Heart left ventricle (tissue), 16 donors: ENCODE measurements around the gene MCF2L. TPM values are rescaled to one million over a fixed set of nuclear protein-coding genes. Genes with fewer than 3 reads are reported as not detected.

ENCODE experiments used
- ATAC-seq, 4 donors: fragments of 200-7000 bp; cut with Tn5 transposase; one replicate each; pipeline ENCODE4 v1.9.1; 2020 to 2022; ENCODE audit warnings: moderate library complexity in 4 of 4, mild to moderate bottlenecking in 3 of 4, moderate number of reproducible peaks in 1 of 4
- DNase-seq, 5 donors: peaks; one replicate each; pipeline ENCODE4 v3.0.0-alpha.2; 2020
- H3K27ac ChIP-seq, 12 donors: fragments of 200-600 bp; sonication (generic) in 4 of 12; one replicate each; pipeline versions ENCODE4 v1.5.0 to v1.8.0; 2016 to 2022; ENCODE audit warnings: mild to moderate bottlenecking in 2 of 12
- H3K27me3 ChIP-seq, 9 donors: fragments of 200-600 bp; sonication (generic) in 2 of 9; one replicate each; pipeline versions ENCODE4 v1.5.1 to v1.8.0; 2016 to 2022; ENCODE audit warnings: mild to moderate bottlenecking in 3 of 9
- H3K36me3 ChIP-seq, 9 donors: fragments of 200-600 bp; sonication (generic) in 2 of 9; one replicate each; pipeline versions ENCODE4 v1.5.0 to v1.8.0; 2018 to 2022; ENCODE audit warnings: mild to moderate bottlenecking in 2 of 9
- H3K4me1 ChIP-seq, 12 donors: fragments of 200-600 bp; sonication (generic) in 4 of 12; one replicate each; pipeline versions ENCODE4 v1.5.0 to v1.8.0; 2016 to 2022; ENCODE audit warnings: mild to moderate bottlenecking in 3 of 12
- H3K4me3 ChIP-seq, 12 donors: fragments of 200-600 bp; sonication (generic) in 4 of 12; one replicate each; pipeline versions ENCODE4 v1.5.0 to v1.8.0; 2017 to 2022; ENCODE audit warnings: mild to moderate bottlenecking in 9 of 12, moderate library complexity in 4 of 12
- H3K9me3 ChIP-seq, 12 donors: fragments of 200-600 bp; sonication (generic) in 4 of 12; one replicate each; pipeline versions ENCODE4 v1.5.0 to v1.8.0; 2016 to 2022; ENCODE audit warnings: mild to moderate bottlenecking in 1 of 12
- POLR2A ChIP-seq, 2 donors: fragments of 450-650 bp; IDR thresholded peaks; one replicate each; pipeline ENCODE4 v1.6.1; 2017; ENCODE audit warnings: antibody characterized with exemption in 2 of 2, mild to moderate bottlenecking in 2 of 2, moderate library complexity in 2 of 2
- WGBS, 4 donors: extraction: QIAGEN DNeasy Blood & Tissue Kit in 2 of 4; methylation state at CpG; one replicate each; pipeline versions ENCODE4 v1.1.5 to v1.1.7; 2013 to 2018; 5-methylcytosine and 5-hydroxymethylcytosine counted together
- intact Hi-C, 10 donors: fragments of 100-400 bp; cut with DNase I; formaldehyde crosslinking; loops; one replicate each; pipeline versions ENCODE4 v1.11.1 to v1.14.2; 2022
- polyA plus RNA-seq, 2 donors: library from polyadenylated mRNA; stranded (reverse); fragments of 200-250 nt; gene quantifications; one replicate each; pipeline ENCODE4 v1.2.3, GENCODE V29; 2013
- total RNA-seq, 9 donors: library from RNA; depleted of rRNA in 2 of 9; stranded (reverse); fragments of >200 nt in 2 of 9; fragmentation: NEBNext Ultra II Directional in 3 of 9; extraction: Animal tissue kit (Norgen Biotek cat#: 25700) in 3 of 9; gene quantifications; one replicate each; pipeline versions ENCODE4 v1.1.0 to v1.2.4, GENCODE V29; 2016 to 2023
- TF ChIP-seq, protein P1 (sequence below), 12 donors: fragments of 200-600 bp; sonication (generic) in 4 of 12; IDR thresholded peaks; one replicate each; pipeline versions ENCODE4 v1.5.0 to v1.8.0; 2018 to 2022; ENCODE audit warnings: antibody characterized with exemption in 12 of 12, mild to moderate bottlenecking in 5 of 12
- donor health status: ischemic (EF 13 %, LVEDD 7.1; RV severe dilation, severe dysfunction).
- donor health status: healthy with polysubstance abuse.
- donor health status: DM: no; HTN: yes; CAD: no.
- donor health status: DM: no; HTN: no; CAD: no.
- donor health status: ischemic (EF 25% LVEDD 6.9; RV normal size, moderate dysfunction).
- donor health status: ischemic (EF 25% LVEDD 5.7; RV mildly dilated, moderate dysfunction).
- donor health status: healthy.
- donor health status: DM: yes; HTN: yes; CAD: no.
- donor health status: ischemic (EF 35%, LVEDD 5.7; RV mildly dilated, moderate dysfunction).
- donor health status: nonischemic (EF 11% LVEDD 7.7; RV severe dilation, severe dysfunction).
- donor health status: DM: yes; HTN: yes; CAD: no.
- donor health status: PGD.
- donor health status: ischemic (EF 29% LVEDD 5.4; RV normal size, mild dysfunction).
- donor health status: nonischemic (EF 23%, LVEDD 6.1; RV moderate dilation, normal function).

The MCF2L gene
- total and polyA plus RNA-seq, 11 donors, result 26.0 to 61.0 (median 42.7) TPM

DNA sequence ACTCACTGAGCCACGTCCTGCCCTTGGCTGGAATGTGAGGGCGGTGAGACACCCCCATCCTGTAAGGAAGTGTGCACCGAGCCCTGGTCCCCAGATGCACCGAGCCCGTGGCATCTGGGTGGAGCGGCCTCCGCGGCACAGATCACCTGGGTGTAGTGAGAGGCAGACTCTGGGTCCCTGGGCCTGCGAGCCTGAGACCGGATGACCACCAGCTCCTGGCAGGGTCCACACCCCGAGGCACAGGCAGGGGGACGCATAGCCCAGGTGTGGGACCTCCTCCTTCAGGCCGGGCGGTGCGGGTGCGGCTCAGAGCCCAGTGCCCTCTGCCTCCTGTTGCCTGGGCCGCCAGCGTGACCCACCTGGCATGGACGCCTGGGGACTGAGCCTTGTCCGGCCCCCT lies 12.4 kb downstream of the MCF2L start:
- WGBS, 4 donors, result 53 to 68% (median 64%) methylated on average over 8 to 20 of the region's 20 CpGs
- no peaks in the 10 kb centered on the region for H3K9me3 ChIP-seq
- intact Hi-C loops, result loop anchor here in 2 of 10 donors (5.0 kb wide), 1 partner anchor 39 kb away; no protein-coding TSS in a partner anchor
- ATAC-seq, result no peak
- no peak for DNase-seq
- H3K27ac ChIP-seq, result peak overlapping the region; percentile 47 to 96 (median 86)
- TF ChIP-seq POLR2A (IDR thresholded peaks at IDR 0.05), result no peak
- TF ChIP-seq, protein P1, sequence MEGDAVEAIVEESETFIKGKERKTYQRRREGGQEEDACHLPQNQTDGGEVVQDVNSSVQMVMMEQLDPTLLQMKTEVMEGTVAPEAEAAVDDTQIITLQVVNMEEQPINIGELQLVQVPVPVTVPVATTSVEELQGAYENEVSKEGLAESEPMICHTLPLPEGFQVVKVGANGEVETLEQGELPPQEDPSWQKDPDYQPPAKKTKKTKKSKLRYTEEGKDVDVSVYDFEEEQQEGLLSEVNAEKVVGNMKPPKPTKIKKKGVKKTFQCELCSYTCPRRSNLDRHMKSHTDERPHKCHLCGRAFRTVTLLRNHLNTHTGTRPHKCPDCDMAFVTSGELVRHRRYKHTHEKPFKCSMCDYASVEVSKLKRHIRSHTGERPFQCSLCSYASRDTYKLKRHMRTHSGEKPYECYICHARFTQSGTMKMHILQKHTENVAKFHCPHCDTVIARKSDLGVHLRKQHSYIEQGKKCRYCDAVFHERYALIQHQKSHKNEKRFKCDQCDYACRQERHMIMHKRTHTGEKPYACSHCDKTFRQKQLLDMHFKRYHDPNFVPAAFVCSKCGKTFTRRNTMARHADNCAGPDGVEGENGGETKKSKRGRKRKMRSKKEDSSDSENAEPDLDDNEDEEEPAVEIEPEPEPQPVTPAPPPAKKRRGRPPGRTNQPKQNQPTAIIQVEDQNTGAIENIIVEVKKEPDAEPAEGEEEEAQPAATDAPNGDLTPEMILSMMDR (IDR thresholded peaks at IDR 0.05), result no peak
- H3K4me1 ChIP-seq, result peaks cover 4 to 61% (median 16%) of the 10 kb centered on the region in 12 donors
- no peaks in the 10 kb centered on the region for H3K27me3 ChIP-seq
- H3K4me3 ChIP-seq, result peak overlapping the region; percentile 28 to 77 (median 59)
- no peaks in the 10 kb centered on the region for H3K36me3 ChIP-seq

DNA sequence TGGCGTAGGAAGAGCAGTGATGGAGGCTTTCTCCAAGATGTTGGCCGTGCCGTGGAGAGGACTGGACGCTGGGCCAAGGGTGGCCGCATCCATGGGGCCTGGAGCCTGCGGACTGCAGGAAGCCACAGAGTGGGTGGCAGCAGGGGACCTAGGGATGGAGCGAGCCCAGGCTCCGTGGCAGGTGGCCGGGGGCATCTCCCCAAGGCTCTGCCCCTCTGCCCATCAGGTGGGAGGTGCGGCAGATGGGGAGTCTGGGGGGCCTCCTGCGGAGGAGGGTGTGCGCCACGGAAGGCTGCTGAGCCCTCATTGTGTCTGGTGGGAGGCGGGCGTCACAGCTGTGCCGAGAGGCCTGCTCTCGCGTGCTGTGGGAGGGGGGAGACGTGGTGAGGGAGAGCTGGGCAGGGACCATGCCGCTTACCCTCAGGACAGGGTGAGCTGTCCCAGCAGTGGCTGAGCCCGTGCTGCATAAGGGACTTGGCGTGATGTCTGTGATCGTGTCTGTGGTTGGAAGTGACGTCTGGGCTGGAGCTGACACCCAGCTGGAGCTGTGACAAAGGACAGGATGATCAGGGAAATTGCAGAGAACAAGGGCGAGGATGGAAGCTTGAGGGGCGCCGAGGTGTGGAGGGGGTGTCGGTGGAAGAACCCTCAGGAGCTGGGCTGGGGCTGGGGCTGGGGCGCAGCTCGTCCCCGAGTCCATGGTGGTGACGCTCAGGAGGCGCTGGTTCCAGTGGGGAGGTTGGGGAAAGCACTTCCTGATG lies 13.4 kb downstream of the MCF2L start:
- peaks cover 4 to 67% (median 19%) of the 10 kb centered on the region in 12 donors for H3K4me1 ChIP-seq
- DNase-seq, result no peak
- H3K4me3 ChIP-seq, result peak overlapping the region; percentile 18 to 77 (median 59)

DNA sequence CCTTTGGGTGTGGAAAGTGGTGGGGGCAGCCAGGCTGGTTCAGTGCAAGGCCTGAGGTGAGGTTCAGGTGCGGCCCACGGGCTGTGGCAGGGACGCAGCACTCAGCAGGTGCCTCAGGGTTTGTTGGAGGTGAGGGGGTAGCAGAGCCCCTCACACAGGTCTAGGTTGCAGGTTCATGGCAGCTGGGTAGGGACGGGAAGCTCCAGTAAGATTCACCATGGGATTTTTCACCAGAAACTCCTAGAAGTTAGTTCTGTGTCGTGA lies 14.0 kb downstream of the MCF2L start:
- 64 to 80% (median 74%) methylated on average over 3 to 5 of the region's 5 CpGs for WGBS, 4 donors
- Histone ChIP-seq H3K27me3 (no peaks in the 10 kb centered on the region), H3K4me3 (peak overlapping the region in 11 of 12 donors; percentile 18 to 77 (median 61)), H3K4me1 (peaks cover 4 to 65% (median 20%) of the 10 kb centered on the region in 12 donors), H3K36me3 (no peaks in the 10 kb centered on the region), H3K9me3 (no peaks in the 10 kb centered on the region), H3K27ac (peak overlapping the region in 11 of 12 donors; percentile 62 to 96 (median 86))
- intact Hi-C loops, result loop anchor here in 2 of 10 donors (5.0 kb wide), 1 partner anchor 41 kb away; no protein-coding TSS in a partner anchor
- no peak for DNase-seq
- no peak for ATAC-seq
- TF ChIP-seq POLR2A (IDR thresholded peaks at IDR 0.05), result no peak
- TF ChIP-seq, protein P1 (IDR thresholded peaks at IDR 0.05), result no peak

More for the DNA sequence above, 13.4 kb downstream of the MCF2L start:
- Histone ChIP-seq H3K27ac (peak overlapping the region; percentile 55 to 96 (median 86)), H3K27me3 (no peaks in the 10 kb centered on the region), H3K9me3 (no peaks in the 10 kb centered on the region), H3K36me3 (no peaks in the 10 kb centered on the region)
- TF ChIP-seq, protein P1 (IDR thresholded peaks at IDR 0.05), result no peak
- no peak for TF ChIP-seq POLR2A (IDR thresholded peaks at IDR 0.05)
- peak in 1 of 4 donors; percentile 8 for ATAC-seq
- intact Hi-C loops, result loop anchor here in 2 of 10 donors (5.0 kb wide), 1 partner anchor 40 kb away; no protein-coding TSS in a partner anchor
- WGBS, 4 donors, result 63 to 71% (median 64%) methylated on average over 23 to 33 of the region's 33 CpGs

DNA sequence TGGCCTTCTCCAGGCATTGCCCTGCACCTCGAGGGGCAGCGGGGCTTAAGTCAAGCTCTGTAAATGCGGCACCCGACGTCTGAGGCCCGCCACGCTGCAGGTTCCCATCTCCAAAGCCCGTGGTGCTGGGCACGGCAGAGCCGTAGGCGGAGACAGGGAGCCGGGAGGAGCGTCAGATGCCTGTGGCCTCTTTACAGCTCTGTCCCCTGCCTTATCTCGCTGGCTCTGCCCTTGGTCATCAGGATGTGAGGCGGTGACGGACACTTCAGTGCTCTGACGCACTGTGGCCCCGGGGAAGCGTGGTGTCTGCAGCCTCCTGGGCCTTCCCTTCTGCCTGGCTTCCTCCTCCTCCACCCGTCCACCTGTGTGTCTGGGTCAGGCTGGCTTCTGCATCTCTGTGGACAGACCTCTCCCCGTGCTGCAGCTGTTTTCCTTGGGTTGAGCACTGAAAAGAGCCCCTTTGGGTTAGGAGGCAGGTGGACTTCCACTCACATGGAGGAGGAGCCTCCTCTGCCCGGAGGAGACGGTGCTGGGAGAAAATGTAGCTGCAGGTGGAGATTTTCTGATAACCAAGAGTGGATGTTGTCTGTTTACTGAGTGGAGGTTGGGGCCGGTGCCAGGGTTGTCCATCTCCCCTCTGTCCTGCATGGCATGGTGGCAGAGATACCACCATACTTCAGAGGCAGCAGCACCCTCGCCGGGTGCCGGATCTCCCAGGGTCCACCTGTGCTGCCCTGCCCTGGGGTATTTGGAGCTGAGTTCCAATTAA lies 14.6 kb downstream of the MCF2L start:
- DNase-seq (peak in 3 of 5 donors; percentile 58 to 84 (median 69)), ATAC-seq (peak; percentile 67 to 84 (median 76))
- H3K27ac ChIP-seq, result peak overlapping the region in 10 of 12 donors; percentile 62 to 96 (median 88)
- H3K36me3 ChIP-seq, result no peaks in the 10 kb centered on the region
- 31 to 44% (median 37%) methylated on average over 14 to 27 of the region's 27 CpGs for WGBS, 4 donors
- intact Hi-C loops, result loop anchor here in 2 of 10 donors (5.0 kb wide), 1 partner anchor 41 kb away; no protein-coding TSS in a partner anchor
- H3K9me3 ChIP-seq, result no peaks in the 10 kb centered on the region
- no peaks in the 10 kb centered on the region for H3K27me3 ChIP-seq
- TF ChIP-seq POLR2A (IDR thresholded peaks at IDR 0.05), result no peak
- TF ChIP-seq, protein P1 (IDR thresholded peaks at IDR 0.05), result no peak
- H3K4me1 ChIP-seq, result peaks cover 0 to 59% (median 18%) of the 10 kb centered on the region in 12 donors
- H3K4me3 ChIP-seq, result peak overlapping the region in 8 of 12 donors; percentile 57 to 77 (median 62)
